ENCODE measurements around the gene ENKD1. TPM values are rescaled to one million over a fixed set of nuclear protein-coding genes. Genes with fewer than 3 reads are reported as not detected.

Gene ENKD1
- total and polyA plus RNA-seq, 12 donors, result 3.0 to 113 (median 18.2) TPM

- 40 to 57% (median 50%) methylated on average over 18 to 21 of the region's 21 CpGs for WGBS, 4 donors
- intact Hi-C loops (cut with DNase I), result loop anchor here (5.0 to 10.0 kb wide), 4 partner anchors 141 to 361 kb away; no protein-coding TSS in a partner anchor
- TF ChIP-seq POLR2A (IDR thresholded peaks at IDR 0.05) (no peak), CTCF (IDR thresholded peaks at IDR 0.05) (no peak)
- peak overlapping the region; percentile 18 to 87 (median 47) for H3K27ac ChIP-seq
- no peaks in the 10 kb centered on the region for H3K27me3 ChIP-seq
- H3K9me3 ChIP-seq (replicated peaks in 1 of 3), result no peaks in the 10 kb centered on the region
- peak; percentile 62 to 86 (median 73) for DNase-seq
- no peak overlapping the region for H3K4me3 ChIP-seq
- peaks cover 0 to 9% of the 10 kb centered on the region in 2 donors for H3K36me3 ChIP-seq (replicated peaks in 1 of 2)
- H3K4me1 ChIP-seq (replicated peaks in 1 of 2), result peaks cover 12 to 26% of the 10 kb centered on the region in 2 donors
Measured at GRCh38 chr16:67673712-67674580, 7.4 kb upstream of the ENKD1 start.

GRCh38 chr16:67672739-67673662, 6.5 kb upstream of the ENKD1 start:
- Histone ChIP-seq H3K4me3 (no peak overlapping the region), H3K27me3 (no peaks in the 10 kb centered on the region), H3K9me3 (replicated peaks in 1 of 3) (no peaks in the 10 kb centered on the region), H3K27ac (peak overlapping the region; percentile 10 to 87 (median 47)), H3K4me1 (replicated peaks in 1 of 2) (peaks cover 12 to 29% of the 10 kb centered on the region in 2 donors), H3K36me3 (replicated peaks in 1 of 2) (peaks cover 0 to 9% of the 10 kb centered on the region in 2 donors)
- peak; percentile 74 to 90 (median 82) for DNase-seq
- intact Hi-C loops (cut with DNase I), result loop anchor here (5.0 to 10.0 kb wide), 4 partner anchors 142 to 362 kb away; no protein-coding TSS in a partner anchor
- TF ChIP-seq POLR2A (IDR thresholded peaks at IDR 0.05) (no peak), CTCF (IDR thresholded peaks at IDR 0.05) (peak; percentile 66 to 88 (median 82))
- 39 to 53% (median 43%) methylated on average over 7 to 13 of the region's 13 CpGs for WGBS, 4 donors

- peak overlapping the region in 2 of 5 donors; percentile 72 to 87 for H3K27ac ChIP-seq
Measured at GRCh38 chr16:67672306-67672705, 5.8 kb upstream of the ENKD1 start.

More at GRCh38 chr16:67672306-67672705, 5.8 kb upstream of the ENKD1 start:
- Histone ChIP-seq H3K27me3 (no peaks in the 10 kb centered on the region), H3K4me3 (no peak overlapping the region), H3K9me3 (replicated peaks in 1 of 3) (no peaks in the 10 kb centered on the region), H3K36me3 (replicated peaks in 1 of 2) (peaks cover 0 to 9% of the 10 kb centered on the region in 2 donors), H3K4me1 (replicated peaks in 1 of 2) (peaks cover 17 to 35% of the 10 kb centered on the region in 2 donors)
- intact Hi-C loops (cut with DNase I), result loop anchor here (5.0 to 10.0 kb wide), 4 partner anchors 142 to 362 kb away; no protein-coding TSS in a partner anchor
- TF ChIP-seq POLR2A (IDR thresholded peaks at IDR 0.05) (no peak), CTCF (IDR thresholded peaks at IDR 0.05) (no peak)
- DNase-seq, result peak in 3 of 7 donors; percentile 53 to 67 (median 59)
- WGBS, 4 donors, result 30 to 35% (median 31%) methylated on average over 4 of the region's 4 CpGs
